GM18858 (cell line): ENCODE data around the gene HS3ST3A1.

ENCODE experiments used
- ATAC-seq: cut with Tn5 transposase; IDR thresholded peaks from one replicate; pipeline ENCODE4 v1.9.1; 2021; ENCODE audit not compliant: unreplicated experiment

Gene HS3ST3A1

DNA sequence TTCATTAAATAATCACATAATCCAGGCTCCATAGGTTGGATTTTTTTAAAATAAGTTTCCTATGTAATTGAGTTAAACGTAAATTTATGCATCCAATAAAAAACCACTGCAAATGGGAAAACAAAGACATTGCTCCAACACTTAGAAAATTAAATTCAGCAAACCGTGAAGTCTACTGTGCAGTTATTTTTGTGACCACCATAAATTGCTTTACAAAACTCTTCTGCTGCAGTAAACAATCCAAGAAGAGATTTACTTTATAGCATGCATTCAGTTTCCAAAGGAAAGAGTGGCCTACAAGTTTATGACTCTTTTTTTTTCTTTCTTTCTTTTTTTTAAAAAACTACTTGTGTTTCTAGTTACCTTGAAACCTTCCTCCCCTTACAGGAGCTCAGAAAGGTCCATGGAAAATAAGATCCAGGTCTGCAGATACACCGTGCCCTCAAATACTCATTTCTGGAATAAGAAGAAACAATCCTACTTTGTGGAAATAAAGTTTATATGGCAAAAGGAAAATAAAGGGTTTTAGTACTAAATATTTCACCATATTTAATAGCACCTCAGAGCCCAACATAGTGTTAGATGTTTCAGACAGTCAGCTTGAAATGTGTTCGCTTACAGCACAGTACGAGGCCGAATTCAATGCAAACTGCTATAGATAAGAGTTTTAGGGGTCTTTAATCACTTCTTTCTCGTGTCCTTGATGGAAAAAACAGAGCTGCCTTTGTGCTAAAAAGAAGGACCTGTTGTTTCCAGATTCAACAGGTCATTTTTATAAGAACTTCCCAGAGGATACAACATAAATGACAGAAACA is 3.2 kb downstream of the HS3ST3A1 start:
- ATAC-seq = no peak

- no peak for ATAC-seq
Observed at GRCh38 chr17:13597723-13598347, 3.9 kb downstream of the HS3ST3A1 start.

DNA sequence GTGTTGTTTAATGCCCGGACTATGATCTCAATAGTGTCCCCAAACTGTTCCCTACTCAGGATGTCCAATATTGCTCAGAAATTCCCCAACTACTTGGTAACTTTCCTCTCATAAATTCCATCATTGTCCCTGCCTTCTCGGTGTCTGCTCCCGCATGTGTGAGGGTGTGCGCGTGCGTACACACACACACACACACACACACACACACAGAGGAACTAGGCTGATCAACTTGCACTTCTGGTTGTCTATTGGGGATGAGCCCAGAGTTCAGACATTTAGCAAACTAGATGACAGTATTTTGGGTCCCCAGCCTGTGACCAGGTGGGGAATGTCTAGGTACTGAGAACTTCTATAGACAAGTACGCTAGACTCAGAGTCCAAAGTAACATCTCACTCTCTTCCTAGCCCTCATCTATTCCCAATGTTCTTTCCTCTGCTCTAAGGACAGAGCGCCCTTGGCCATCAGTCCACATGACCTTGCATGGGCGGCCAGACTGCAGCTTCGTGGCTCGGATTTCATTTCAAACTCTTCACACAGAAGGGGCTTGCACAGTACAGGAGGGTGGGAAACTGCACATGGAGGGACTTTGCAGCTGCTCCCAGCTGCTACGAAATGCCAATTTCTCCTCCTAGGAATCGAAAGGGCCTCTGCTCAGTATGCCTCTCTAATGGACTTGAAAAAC is 5.3 kb downstream of the HS3ST3A1 start:
- ATAC-seq = no peak

- no peak for ATAC-seq
Observed at GRCh38 chr17:13595599-13595899, 6.2 kb downstream of the HS3ST3A1 start.

DNA sequence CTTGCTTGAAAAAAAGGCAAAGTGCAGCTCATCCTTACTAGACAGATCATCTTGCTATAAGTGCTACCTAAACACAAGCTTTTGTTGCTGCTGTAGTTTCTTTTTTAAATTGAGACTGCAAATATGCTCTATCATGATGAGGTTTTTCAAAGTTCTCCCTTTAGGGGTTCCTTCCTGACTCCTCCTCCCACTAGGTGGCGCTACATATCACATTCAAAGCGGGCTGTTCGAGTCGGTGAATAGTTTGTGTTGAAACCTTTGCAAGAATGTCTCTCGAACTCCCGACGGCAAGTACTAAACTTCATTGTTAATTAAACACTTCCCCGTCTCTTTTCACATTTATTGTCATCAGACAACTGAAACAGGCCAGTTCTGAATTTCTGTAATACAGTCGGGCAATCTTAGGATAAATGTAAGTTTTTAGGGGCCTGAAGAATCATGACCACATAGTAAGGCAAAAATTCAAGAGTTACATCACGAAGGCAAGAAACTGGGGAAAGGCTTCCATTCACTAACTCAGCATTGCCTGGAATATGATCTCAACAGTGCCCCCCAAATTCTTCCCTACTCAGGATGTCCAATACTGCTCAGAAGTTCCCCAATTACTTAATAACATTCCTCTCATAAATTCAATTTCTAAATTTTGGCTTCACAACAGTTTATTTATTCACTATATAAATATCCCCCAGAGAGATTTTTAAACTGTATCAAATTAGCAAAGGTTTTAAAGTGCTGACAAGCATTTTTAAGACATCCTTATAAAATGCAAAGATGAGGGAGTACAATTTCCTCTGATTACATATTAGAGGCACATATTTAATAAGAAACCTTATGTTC is 6.7 kb downstream of the HS3ST3A1 start:
- ATAC-seq = no peak

- ATAC-seq = no peak
Observed at GRCh38 chr17:13594310-13594709, 7.4 kb downstream of the HS3ST3A1 start.

- no peak for ATAC-seq
Observed at GRCh38 chr17:13593757-13594156, 8.0 kb downstream of the HS3ST3A1 start.

DNA sequence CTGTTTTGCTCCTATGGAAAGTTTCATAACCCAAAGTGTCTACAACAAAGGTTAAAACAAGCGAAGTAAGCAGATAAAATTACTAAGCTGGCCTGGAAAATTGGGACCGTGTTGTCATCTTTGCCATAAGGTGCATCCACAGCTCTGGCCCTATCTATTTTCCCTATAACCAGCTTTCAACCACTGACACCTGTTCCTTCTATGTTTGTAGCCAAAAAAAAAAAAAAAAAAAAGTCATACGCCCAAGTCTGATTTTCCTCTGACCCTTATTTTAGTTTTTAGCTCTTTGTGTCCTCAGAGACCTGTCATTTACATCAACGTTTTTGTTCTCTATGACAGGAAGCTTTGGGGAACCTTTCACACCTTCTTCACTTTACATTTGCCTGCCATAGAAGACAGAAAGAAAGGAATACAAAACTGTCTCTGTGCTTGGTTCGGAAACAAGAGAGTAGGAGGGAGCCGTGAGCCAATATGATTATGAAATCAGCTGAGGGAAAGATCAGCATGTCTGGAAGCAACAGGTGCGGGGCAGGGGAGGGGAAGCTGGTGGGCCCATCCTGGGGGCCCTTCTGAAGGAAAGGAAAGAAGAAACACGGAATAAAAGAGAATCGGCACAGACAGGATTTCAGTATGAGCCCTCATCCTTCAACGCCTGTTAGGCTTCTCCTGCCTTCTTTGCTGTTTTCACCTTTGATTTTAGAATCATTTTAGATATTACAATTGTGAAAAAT is 8.5 kb downstream of the HS3ST3A1 start:
- no peak for ATAC-seq

DNA sequence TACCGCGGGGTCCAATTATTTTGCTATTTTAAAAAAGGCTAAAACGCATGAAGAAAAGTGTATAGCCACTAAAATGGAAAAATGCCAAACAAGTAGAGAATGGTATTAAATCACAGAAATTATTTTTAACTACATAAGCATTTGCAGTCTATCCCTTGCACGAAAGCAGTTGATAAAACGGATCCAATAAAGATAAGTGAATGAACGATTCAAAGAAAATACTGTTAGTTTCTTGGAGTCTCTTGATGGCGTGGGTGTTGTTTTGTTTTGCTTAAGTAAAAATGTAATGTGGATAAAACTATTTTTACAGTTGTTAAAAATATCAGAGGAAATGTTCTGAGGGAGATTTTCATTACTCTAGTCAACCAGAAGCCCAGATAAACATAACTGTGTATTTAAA is 9.3 kb downstream of the HS3ST3A1 start:
- no peak for ATAC-seq

DNA sequence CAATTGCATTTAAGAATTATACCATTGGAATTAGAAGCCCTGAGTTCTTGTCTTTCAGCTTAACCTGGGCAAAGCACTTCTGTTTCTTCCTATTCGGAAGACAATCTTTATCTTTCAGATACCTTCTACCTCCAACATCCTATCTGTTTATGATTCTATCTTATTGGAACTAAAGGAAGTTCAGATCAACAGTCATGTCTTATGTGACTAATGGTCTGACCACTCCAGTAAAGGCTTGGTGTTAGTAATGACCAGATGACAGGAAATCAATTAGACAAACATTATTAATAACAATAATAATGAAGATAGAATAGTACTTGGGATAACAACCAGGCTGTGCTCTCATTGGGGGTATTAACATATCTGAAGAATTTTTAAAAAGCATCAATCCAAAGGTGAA is 11.3 kb downstream of the HS3ST3A1 start:
- ATAC-seq = no peak

GRCh38 chr17:13589658-13590057 is 12.1 kb downstream of the HS3ST3A1 start:
- no peak for ATAC-seq

DNA sequence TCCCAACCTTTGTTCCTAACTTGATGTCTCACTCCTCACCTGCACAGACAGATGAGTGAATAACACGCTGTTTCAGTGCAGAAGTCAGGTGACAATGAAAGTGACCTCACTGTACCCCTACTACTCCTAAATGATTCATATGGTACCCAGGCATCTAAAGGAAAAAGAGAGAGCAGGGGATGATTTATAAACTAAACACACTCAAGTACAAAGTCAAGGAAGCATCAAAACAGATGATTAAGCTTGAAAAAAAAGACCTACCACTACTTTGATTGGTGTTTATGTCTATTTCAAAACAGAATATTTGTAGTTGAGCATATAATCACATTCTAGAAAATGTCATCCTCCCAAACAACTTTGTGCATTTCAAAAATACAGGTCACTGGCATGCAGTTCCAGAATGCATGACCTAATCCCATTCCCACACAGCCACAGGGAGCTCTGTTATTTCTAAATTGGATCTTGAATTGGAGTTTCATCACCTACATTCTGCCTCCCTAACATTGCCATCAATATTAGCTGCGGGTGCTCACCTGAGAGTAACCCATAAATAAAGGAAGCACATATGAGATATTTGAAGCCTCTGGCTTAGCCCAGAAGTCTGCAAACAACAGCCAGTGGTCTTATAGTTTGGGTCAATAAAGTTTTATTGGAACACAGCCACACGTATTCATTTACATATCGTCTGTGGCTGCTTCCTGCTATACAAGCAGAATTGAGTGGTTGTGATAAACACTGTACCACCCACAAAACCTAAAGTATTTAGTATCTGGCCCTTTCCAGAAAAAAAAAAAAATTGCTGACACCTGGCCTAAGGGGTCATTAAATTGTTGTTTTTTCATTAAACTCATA is 14.0 kb downstream of the HS3ST3A1 start:
- ATAC-seq = no peak

DNA sequence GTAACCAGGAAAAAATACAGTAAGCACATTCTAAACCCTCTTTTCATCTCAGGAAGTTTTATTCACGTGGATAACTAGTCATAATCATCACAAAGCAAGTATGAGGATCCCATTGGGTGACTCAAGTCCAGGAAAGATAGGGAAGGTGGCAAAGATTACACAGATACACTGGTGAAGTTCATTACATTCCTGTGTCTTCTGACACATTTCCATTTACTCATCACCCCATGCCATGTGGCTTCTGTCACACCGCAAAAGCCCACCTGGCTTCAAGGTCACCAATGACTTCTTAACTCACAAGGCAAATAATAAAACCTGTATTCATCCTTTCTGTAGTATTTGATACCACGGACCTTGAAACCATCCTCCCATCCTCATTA is 17.0 kb downstream of the HS3ST3A1 start:
- no peak for ATAC-seq

DNA sequence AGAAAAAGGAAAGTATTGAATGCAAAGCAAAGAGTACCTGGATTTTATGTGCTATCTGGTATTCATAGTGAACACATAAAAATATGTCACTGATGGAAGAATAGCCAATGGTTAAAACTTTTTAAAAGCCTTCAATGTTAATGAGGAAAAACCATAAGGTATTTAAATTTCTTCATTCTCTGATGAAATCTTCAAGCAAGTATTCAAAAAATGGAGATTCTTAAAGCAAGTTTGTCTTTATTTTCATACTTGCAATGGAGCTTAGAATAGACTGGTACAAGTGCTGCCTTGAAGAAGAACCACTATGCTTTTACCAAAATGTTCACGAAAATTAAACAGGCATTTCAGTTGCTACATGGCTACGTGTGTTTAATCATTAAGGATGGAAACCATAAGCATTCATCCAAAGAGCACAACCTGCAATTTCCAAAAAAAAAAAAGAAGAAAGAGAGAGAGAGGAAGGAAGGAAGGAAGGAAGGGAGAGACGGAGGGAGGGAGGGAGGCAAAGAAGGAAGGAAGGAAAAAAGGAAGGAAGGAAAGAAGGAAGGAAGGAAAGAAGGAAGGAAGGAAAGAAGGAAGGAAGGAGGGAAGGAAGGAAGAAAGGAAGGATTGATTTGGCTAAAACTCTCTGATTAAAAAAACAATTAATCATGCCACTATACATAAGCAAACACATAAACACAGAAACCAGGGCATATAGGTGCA is 17.6 kb downstream of the HS3ST3A1 start:
- ATAC-seq = no peak

- no peak for ATAC-seq
Observed at GRCh38 chr17:13582776-13583547, 18.8 kb downstream of the HS3ST3A1 start.

- ATAC-seq = no peak
Observed at GRCh38 chr17:13581925-13582324, 19.8 kb downstream of the HS3ST3A1 start.

- no peak for ATAC-seq
Observed at GRCh38 chr17:13580790-13581189, 20.9 kb downstream of the HS3ST3A1 start.
